ENCODE measurements around the gene IGF2R.

DNA sequence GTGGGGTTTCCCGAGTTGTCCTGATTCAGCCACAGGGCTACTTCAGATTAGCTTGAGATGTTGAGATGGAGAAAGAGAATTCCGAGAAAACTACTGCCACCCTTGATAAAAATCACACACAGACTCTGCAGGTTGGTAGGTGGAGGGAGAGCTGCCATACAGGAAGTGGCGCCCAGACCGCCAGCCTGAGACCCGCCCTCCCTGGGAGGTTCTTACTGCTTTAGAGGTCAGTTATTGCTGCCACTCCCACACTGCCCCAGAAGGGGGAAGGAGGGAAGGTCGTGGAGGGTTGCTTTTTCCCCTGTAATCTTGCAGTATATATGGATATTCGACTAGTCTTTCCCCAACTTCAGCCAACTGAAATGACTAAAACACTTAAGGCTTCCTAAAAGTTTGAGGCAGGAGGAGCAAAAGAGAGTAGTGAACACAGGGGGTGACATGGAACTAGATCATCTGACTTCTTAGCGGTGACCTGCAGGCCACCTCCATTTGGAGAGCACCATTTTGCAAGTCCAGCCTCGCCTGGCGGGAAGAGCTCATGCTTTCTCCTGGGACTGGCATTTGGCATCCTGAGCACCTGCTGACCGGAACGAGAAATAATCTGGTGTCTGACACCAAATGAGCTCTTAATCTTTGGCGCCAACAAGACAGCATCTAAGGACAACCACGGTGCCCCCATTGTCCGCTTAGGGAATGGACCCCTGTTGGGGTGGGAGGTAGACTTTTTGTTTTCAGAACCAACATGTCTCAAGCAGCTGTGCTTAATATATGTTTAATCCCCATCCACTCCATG lies 117.0 kb downstream of the IGF2R start:
- TF ChIP-seq, protein P1, sequence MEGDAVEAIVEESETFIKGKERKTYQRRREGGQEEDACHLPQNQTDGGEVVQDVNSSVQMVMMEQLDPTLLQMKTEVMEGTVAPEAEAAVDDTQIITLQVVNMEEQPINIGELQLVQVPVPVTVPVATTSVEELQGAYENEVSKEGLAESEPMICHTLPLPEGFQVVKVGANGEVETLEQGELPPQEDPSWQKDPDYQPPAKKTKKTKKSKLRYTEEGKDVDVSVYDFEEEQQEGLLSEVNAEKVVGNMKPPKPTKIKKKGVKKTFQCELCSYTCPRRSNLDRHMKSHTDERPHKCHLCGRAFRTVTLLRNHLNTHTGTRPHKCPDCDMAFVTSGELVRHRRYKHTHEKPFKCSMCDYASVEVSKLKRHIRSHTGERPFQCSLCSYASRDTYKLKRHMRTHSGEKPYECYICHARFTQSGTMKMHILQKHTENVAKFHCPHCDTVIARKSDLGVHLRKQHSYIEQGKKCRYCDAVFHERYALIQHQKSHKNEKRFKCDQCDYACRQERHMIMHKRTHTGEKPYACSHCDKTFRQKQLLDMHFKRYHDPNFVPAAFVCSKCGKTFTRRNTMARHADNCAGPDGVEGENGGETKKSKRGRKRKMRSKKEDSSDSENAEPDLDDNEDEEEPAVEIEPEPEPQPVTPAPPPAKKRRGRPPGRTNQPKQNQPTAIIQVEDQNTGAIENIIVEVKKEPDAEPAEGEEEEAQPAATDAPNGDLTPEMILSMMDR (IDR thresholded peaks at IDR 0.05) = no peak
- TF ChIP-seq POLR2AphosphoS5 (IDR thresholded peaks at IDR 0.05) = no peak
- no peak for TF ChIP-seq POLR2A (IDR thresholded peaks at IDR 0.05)

All from breast epithelium (tissue), 3 donors.